BLaER1 (cell line): ENCODE results near the gene KLK10.

Source experiments
- H3K27ac ChIP-seq: shearing (Covaris generic); formaldehyde crosslinking; 2 replicates; pipeline ENCODE4 v1.8.1; 2022
- H3K27me3 ChIP-seq: shearing (Covaris generic); formaldehyde crosslinking; 2 replicates; pipeline ENCODE4 v1.8.1; 2022
- H3K36me3 ChIP-seq: shearing (Covaris generic); formaldehyde crosslinking; 2 replicates; pipeline ENCODE4 v1.8.1; 2022
- H3K4me1 ChIP-seq: shearing (Covaris generic); formaldehyde crosslinking; 2 replicates; pipeline ENCODE4 v1.8.1; 2022
- H3K4me2 ChIP-seq: shearing (Covaris generic); formaldehyde crosslinking; 2 replicates; pipeline ENCODE4 v1.8.1; 2022
- H3K4me3 ChIP-seq: shearing (Covaris generic); formaldehyde crosslinking; 2 replicates; pipeline ENCODE4 v1.8.1; 2022
- H3K9ac ChIP-seq: shearing (Covaris generic); formaldehyde crosslinking; 2 replicates; pipeline ENCODE4 v1.8.1; 2022
- H3K9me3 ChIP-seq: shearing (Covaris generic); formaldehyde crosslinking; 2 replicates; pipeline ENCODE4 v1.8.1; 2022
- H4K20me1 ChIP-seq: shearing (Covaris generic); formaldehyde crosslinking; 2 replicates; pipeline ENCODE4 v1.8.1; 2022
- Cebpa-rat ChIP-seq: shearing (Covaris generic); IDR thresholded peaks from 2 replicates; pipeline ENCODE4 v1.8.1; 2022

The KLK10 gene

DNA sequence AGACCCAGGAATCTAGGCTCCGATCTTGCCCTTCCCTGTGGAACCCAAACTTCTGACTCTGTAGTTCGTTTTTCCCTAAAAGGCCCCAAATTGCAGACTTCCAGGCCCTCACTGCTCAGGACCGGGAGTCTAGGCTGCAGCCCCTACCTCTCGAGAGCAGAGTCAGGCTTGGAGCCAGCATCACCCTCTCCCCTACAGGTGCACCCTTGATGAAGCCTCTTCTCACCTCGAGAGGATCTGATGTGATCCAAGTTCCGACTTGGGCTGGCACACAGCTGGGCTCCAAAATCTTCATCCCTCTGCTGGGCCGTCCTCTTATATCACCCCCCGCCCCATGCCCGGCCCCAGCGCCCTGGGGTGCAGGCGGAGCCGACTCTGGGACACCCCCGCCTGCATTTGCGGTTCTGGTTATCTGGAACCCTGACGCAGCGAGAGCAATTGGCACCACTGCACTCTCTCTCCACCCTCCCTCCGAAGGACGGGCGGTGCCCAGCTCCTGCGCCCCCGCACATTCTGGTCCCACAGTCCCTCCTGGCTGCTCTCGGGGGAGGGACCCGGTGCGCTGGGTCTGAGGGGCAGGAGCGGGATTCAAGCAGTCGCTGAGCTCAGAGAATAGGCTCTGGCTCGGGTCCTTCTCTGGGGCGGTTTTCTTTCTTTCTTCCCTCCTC, 35.8 kb downstream of the KLK10 start, which contains the start of gene KLK7:
KLK7 (minus strand) TSS at position 293 of the 668 bp plus-strand sequence. CDS start 1,518 bp downstream, outside the sequence.
- no peak within 1 kb of the TSS for H3K4me2 ChIP-seq
- H3K4me1 ChIP-seq: no peaks in the 10 kb centered on the region
- no peaks in the 10 kb centered on the region for H3K9me3 ChIP-seq
- H3K27ac ChIP-seq: no peak within 1 kb of the TSS
- 0 out of 2 replicates have a peak, but pooled peaks cover 8% of the 10 kb centered on the region for H3K27me3 ChIP-seq
- no peak within 1 kb of the TSS for H3K9ac ChIP-seq
- no peak for TF ChIP-seq Cebpa-rat
- H3K36me3 ChIP-seq: no peaks in the 10 kb centered on the region
- no peak within 1 kb of the TSS for H3K4me3 ChIP-seq
- H4K20me1 ChIP-seq: no peaks in the 10 kb centered on the region

GRCh38 chr19:50982186-50982585, 37.3 kb downstream of the KLK10 start:
- H3K9me3 ChIP-seq: no peaks in the 10 kb centered on the region
- H3K27me3 ChIP-seq: 0 out of 2 replicates have a peak, but pooled peaks cover 8% of the 10 kb centered on the region
- no peak for TF ChIP-seq Cebpa-rat
- H3K36me3 ChIP-seq: no peaks in the 10 kb centered on the region
- H3K9ac ChIP-seq: no peak overlapping the region
- no peak overlapping the region for H3K4me3 ChIP-seq
- H3K4me2 ChIP-seq: no peak overlapping the region
- H3K27ac ChIP-seq: no peak overlapping the region
- H4K20me1 ChIP-seq: no peaks in the 10 kb centered on the region
- H3K4me1 ChIP-seq: no peaks in the 10 kb centered on the region

DNA sequence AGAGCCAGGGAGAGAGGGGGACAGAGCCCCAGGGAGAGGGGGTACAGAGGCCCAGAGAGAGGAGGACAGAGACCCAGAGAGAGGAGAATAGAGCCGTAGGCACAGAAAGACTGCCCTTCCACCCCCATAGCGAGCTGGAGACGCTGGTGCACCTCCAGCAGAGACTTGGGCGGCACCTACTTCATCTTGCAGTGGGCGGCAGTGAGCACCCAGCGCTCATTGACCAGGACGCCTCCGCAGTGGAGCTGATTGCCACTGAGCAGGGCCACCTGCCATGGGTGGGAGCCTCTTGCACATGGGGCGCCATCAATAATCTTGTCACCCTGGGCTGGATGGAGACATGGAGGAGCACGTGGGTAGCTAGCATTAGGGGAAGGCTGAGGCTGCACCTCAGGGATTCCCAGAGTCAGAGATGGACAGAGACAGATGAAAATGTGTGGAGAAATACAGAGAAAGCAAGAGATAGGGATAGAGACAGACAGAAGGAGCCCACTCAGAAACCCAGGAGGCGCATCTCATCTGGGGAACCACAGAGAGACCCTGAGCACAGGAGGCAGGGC, 37.8 kb downstream of the KLK10 start:
- Histone ChIP-seq H3K4me3 (no peak overlapping the region), H3K36me3 (no peaks in the 10 kb centered on the region), H3K4me2 (no peak overlapping the region), H3K9ac (no peak overlapping the region), H3K4me1 (no peaks in the 10 kb centered on the region), H3K27ac (no peak overlapping the region), H4K20me1 (no peaks in the 10 kb centered on the region), H3K9me3 (no peaks in the 10 kb centered on the region), H3K27me3 (0 out of 2 replicates have a peak, but pooled peaks cover 8% of the 10 kb centered on the region)
- no peak for TF ChIP-seq Cebpa-rat

GRCh38 chr19:50980208-50980607, 39.3 kb downstream of the KLK10 start:
- TF ChIP-seq Cebpa-rat: no peak
- Histone ChIP-seq H3K9ac (no peak overlapping the region), H3K36me3 (no peaks in the 10 kb centered on the region), H3K4me2 (no peak overlapping the region), H3K4me1 (no peaks in the 10 kb centered on the region), H3K27me3 (0 out of 2 replicates have a peak, but pooled peaks cover 8% of the 10 kb centered on the region), H3K27ac (no peak overlapping the region), H4K20me1 (no peaks in the 10 kb centered on the region), H3K4me3 (no peak overlapping the region), H3K9me3 (no peaks in the 10 kb centered on the region)

GRCh38 chr19:50979758-50980157, 39.8 kb downstream of the KLK10 start:
- no peaks in the 10 kb centered on the region for H4K20me1 ChIP-seq
- no peak overlapping the region for H3K9ac ChIP-seq
- H3K4me1 ChIP-seq: no peaks in the 10 kb centered on the region
- no peak overlapping the region for H3K4me2 ChIP-seq
- H3K27ac ChIP-seq: no peak overlapping the region
- H3K36me3 ChIP-seq: no peaks in the 10 kb centered on the region
- H3K27me3 ChIP-seq: 0 out of 2 replicates have a peak, but pooled peaks cover 8% of the 10 kb centered on the region
- no peaks in the 10 kb centered on the region for H3K9me3 ChIP-seq
- H3K4me3 ChIP-seq: no peak overlapping the region
- TF ChIP-seq Cebpa-rat: no peak

DNA sequence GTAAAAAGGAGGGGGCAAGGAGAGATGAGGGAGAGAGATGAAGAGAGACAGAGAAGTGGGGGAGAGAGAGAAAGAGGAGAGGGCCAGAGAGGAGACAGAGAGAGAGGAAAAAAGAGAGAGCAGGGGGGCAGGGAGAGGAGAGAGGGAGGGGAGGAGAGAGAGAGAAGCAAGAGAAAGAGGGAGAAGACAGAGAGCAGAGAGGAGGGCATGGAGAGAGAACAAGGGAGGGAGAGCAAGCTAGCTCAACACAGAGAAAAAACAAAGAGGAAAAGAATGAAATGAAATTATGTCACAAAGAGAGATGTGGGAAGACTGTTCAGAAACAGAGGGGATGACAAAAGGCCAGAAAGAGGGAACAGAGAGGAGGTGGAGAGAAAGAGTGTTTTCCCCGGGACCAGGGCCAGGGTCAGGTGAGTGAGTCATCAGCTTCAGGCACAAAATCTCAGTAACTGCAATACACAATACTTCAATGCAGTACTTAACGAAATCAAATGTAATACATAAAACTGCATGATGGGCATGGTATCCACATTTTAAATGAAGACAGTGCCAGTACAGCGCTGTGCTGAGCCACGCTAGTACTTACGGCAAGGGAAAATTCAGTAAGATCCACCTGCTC, 40.6 kb downstream of the KLK10 start:
- Histone ChIP-seq H3K9me3 (no peaks in the 10 kb centered on the region), H3K36me3 (no peaks in the 10 kb centered on the region), H3K9ac (no peak overlapping the region), H3K4me2 (no peak overlapping the region), H3K4me1 (no peaks in the 10 kb centered on the region), H3K27me3 (0 out of 2 replicates have a peak, but pooled peaks cover 8% of the 10 kb centered on the region), H4K20me1 (no peaks in the 10 kb centered on the region), H3K4me3 (no peak overlapping the region), H3K27ac (no peak overlapping the region)
- no peak for TF ChIP-seq Cebpa-rat

GRCh38 chr19:50977626-50978025, 41.9 kb downstream of the KLK10 start:
- Histone ChIP-seq H3K27ac (no peak overlapping the region), H3K27me3 (0 out of 2 replicates have a peak, but pooled peaks cover 8% of the 10 kb centered on the region), H3K9me3 (no peaks in the 10 kb centered on the region), H4K20me1 (no peaks in the 10 kb centered on the region), H3K9ac (no peak overlapping the region), H3K36me3 (no peaks in the 10 kb centered on the region), H3K4me1 (no peaks in the 10 kb centered on the region), H3K4me3 (no peak overlapping the region), H3K4me2 (no peak overlapping the region)
- TF ChIP-seq Cebpa-rat: no peak

GRCh38 chr19:50975766-50976165, 43.7 kb downstream of the KLK10 start:
- no peak overlapping the region for H3K4me3 ChIP-seq
- no peak for TF ChIP-seq Cebpa-rat
- H4K20me1 ChIP-seq: no peaks in the 10 kb centered on the region
- H3K36me3 ChIP-seq: no peaks in the 10 kb centered on the region
- H3K4me1 ChIP-seq: no peaks in the 10 kb centered on the region
- no peak overlapping the region for H3K9ac ChIP-seq
- H3K27me3 ChIP-seq: no peaks in the 10 kb centered on the region
- H3K4me2 ChIP-seq: no peak overlapping the region
- H3K9me3 ChIP-seq: no peaks in the 10 kb centered on the region
- H3K27ac ChIP-seq: no peak overlapping the region

DNA sequence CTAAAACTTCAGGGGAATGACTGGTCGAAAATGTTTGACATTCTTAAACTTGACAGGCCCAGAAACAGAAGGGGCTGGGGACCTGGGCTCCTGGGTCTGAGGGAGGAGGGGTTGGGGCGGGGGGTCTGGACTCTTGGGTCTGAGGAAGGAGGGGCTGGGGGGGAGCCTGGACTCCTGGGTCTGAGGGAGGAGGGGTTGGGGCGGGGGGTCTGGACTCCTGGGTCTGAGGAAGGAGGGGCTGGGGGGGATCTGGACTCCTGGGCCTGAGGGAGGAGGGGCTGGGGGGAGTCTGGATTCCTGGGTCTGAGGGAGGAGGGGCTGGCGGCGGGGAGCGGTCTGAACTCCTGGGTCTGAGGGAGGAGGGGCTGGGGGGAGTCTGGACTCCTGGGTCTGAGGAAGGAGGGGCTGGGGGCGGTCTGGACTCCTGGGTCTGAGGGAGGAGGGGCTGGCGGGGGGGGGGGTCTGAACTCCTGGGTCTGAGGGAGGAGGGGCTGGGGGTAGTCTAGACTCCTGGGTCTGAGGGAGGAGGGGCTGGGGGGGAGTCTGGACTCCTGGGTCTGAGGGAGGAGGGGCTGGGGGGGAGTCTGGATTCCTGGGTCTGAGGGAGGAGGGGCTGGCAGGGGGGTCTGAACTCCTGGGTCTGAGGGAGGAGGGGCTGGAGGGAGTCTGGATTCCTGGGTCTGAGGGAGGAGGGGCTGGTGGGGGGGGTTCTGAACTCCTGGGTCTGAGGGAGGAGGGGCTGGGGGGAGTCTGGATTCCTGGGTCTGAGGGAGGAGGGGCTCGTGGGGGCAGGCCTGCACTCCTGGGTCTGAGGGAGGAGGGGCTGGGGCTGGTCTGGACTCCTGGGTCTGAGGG, 44.6 kb downstream of the KLK10 start:
- Histone ChIP-seq H3K27me3 (no peaks in the 10 kb centered on the region), H3K4me3 (no peak overlapping the region), H4K20me1 (no peaks in the 10 kb centered on the region), H3K4me1 (no peaks in the 10 kb centered on the region), H3K4me2 (no peak overlapping the region), H3K9ac (no peak overlapping the region), H3K27ac (no peak overlapping the region), H3K36me3 (no peaks in the 10 kb centered on the region), H3K9me3 (no peaks in the 10 kb centered on the region)
- no peak for TF ChIP-seq Cebpa-rat
